Esophagus (tissue), 2 donors: ENCODE data around the gene OSBPL10. TPM values are rescaled to one million over a fixed set of nuclear protein-coding genes. Genes with fewer than 3 reads are reported as not detected.

Source experiments
- H3K27ac ChIP-seq, 2 donors: one replicate each; pipeline ENCODE4 v1.5.1; 2013; ENCODE audit warnings: low read depth in 2 of 2, mild to moderate bottlenecking in 2 of 2, inconsistent platforms in 1 of 2, low read length in 1 of 2, moderate library complexity in 1 of 2
- H3K27me3 ChIP-seq, 2 donors: one replicate each; pipeline ENCODE4 v1.6.1; 2013; ENCODE audit warnings: low read length in 2 of 2, control low read depth in 1 of 2, mild to moderate bottlenecking in 1 of 2; ENCODE audit not compliant: insufficient read depth in 2 of 2, control insufficient read depth in 1 of 2
- H3K36me3 ChIP-seq, 2 donors: one replicate each; pipeline ENCODE4 v1.6.1; 2013; ENCODE audit warnings: low read length in 1 of 2; ENCODE audit not compliant: control insufficient read depth in 2 of 2, insufficient read depth in 2 of 2
- H3K4me1 ChIP-seq, 2 donors: one replicate each; pipeline ENCODE4 v1.6.1; 2013; ENCODE audit warnings: low read length in 1 of 2; ENCODE audit not compliant: control insufficient read depth in 2 of 2, insufficient read depth in 2 of 2
- H3K4me3 ChIP-seq, 2 donors: one replicate each; pipeline ENCODE4 v1.5.1; 2013; ENCODE audit warnings: low read length in 2 of 2, mild to moderate bottlenecking in 2 of 2, low read depth in 1 of 2, moderate library complexity in 1 of 2
- H3K9me3 ChIP-seq, 2 donors: one replicate each; pipeline ENCODE4 v1.6.1; 2013; ENCODE audit warnings: mild to moderate bottlenecking in 2 of 2, low read depth in 1 of 2, low read length in 1 of 2, moderate library complexity in 1 of 2; ENCODE audit not compliant: control insufficient read depth in 2 of 2, insufficient read depth in 1 of 2
- WGBS, 2 donors: extraction: QIAGEN DNeasy Blood & Tissue Kit; methylation state at CpG; one replicate each; pipeline ENCODE4 v1.1.7; 2013; 5-methylcytosine and 5-hydroxymethylcytosine counted together
- polyA plus RNA-seq, 2 donors: library from polyadenylated mRNA; stranded (reverse); fragments of 200-250 nt; gene quantifications; one replicate each; pipeline ENCODE4 v1.2.3, GENCODE V29; 2013
- donor health status: healthy with polysubstance abuse.
- donor health status: Bipolar disorder and iron deficiency.

The OSBPL10 gene
- polyA plus RNA-seq, 2 donors = 6.4 to 9.0 TPM

DNA sequence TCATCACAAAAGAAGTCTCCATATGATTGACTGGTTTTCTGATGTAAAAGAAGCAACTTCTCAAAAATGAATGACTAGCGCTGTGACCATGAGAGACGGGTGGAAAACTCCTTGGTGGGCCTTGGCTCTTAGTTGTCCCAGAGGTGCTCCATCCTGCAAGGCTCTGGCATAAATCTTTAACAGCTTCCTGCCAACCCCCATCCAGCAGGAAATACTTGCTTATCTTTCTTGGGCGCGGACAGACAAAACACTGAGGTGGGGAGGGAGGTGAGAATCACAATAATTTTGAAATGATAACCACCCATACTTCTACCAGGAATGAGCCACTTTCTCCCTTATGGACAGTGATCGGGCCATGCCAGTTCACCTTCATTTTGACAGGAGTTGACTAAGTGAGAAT is 319.8 kb downstream of the OSBPL10 start:
- H3K4me1 ChIP-seq = peaks cover 0 to 2% of the 10 kb centered on the region in 2 donors
- peaks cover 0 to 11% of the 10 kb centered on the region in 2 donors for H3K36me3 ChIP-seq
- H3K4me3 ChIP-seq = no peak overlapping the region
- no peaks in the 10 kb centered on the region for H3K9me3 ChIP-seq
- 77 to 82% methylated on average over 5 of the region's 5 CpGs for WGBS, 2 donors
- H3K27ac ChIP-seq = no peak overlapping the region
- H3K27me3 ChIP-seq = no peaks in the 10 kb centered on the region

- no peaks in the 10 kb centered on the region for H3K27me3 ChIP-seq
- H3K36me3 ChIP-seq = peaks cover 0 to 5% of the 10 kb centered on the region in 2 donors
- peaks cover 0 to 3% of the 10 kb centered on the region in 2 donors for H3K9me3 ChIP-seq
- H3K4me1 ChIP-seq = peaks cover 0 to 2% of the 10 kb centered on the region in 2 donors
- H3K27ac ChIP-seq = no peak overlapping the region
- H3K4me3 ChIP-seq = no peak overlapping the region
These were observed 321.8 kb downstream of the OSBPL10 start for GRCh38 chr3:31659246-31659645.

- H3K36me3 ChIP-seq = no peaks in the 10 kb centered on the region
- H3K4me3 ChIP-seq = no peak overlapping the region
- no peaks in the 10 kb centered on the region for H3K4me1 ChIP-seq
- no peak overlapping the region for H3K27ac ChIP-seq
- peaks cover 3 to 6% of the 10 kb centered on the region in 2 donors for H3K9me3 ChIP-seq
- no peaks in the 10 kb centered on the region for H3K27me3 ChIP-seq
These were observed 326.1 kb downstream of the OSBPL10 start for GRCh38 chr3:31654998-31655397.

- H3K27ac ChIP-seq = no peak overlapping the region
- H3K4me3 ChIP-seq = no peak overlapping the region
- no peaks in the 10 kb centered on the region for H3K4me1 ChIP-seq
- H3K9me3 ChIP-seq = peaks cover 7% of the 10 kb centered on the region in 2 donors
- peaks cover 0 to under 1% of the 10 kb centered on the region in 2 donors for H3K36me3 ChIP-seq
- H3K27me3 ChIP-seq = no peaks in the 10 kb centered on the region
- 89% methylated on average over 1 of the region's 1 CpG for WGBS, 2 donors
These were observed 327.6 kb downstream of the OSBPL10 start for GRCh38 chr3:31653464-31653863.

DNA sequence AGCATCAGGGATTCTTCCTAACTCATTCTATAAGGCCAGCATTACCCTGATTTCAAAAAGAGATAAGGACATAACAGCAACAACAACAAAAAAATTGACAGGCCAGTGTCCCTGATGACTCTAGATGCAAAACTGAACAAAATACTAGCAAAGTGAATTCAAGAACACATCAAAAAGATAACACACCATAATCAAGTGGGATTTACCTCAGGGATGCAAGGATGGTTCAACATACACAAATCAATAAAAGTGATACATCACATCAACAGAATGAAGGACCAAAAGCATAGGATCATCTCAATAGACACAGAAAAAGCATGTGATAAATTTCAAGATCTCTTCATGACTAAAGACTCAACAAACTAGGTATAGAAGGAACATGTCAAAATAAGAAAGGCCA is 328.8 kb downstream of the OSBPL10 start:
- H3K27me3 ChIP-seq = no peaks in the 10 kb centered on the region
- no peaks in the 10 kb centered on the region for H3K4me1 ChIP-seq
- peaks cover 9 to 13% of the 10 kb centered on the region in 2 donors for H3K9me3 ChIP-seq

GRCh38 chr3:31648286-31648968 is 332.6 kb downstream of the OSBPL10 start:
- Histone ChIP-seq H3K27me3 (no peaks in the 10 kb centered on the region), H3K4me1 (no peaks in the 10 kb centered on the region), H3K4me3 (no peak overlapping the region), H3K27ac (no peak overlapping the region), H3K9me3 (peaks cover 5 to 11% of the 10 kb centered on the region in 2 donors), H3K36me3 (peaks cover 3 to 5% of the 10 kb centered on the region in 2 donors)
- 98 to 99% methylated on average over 4 of the region's 4 CpGs for whole genome bisulfite sequencing, 2 donors

More for the DNA sequence above, 328.8 kb downstream of the OSBPL10 start:
- H3K4me3 ChIP-seq = no peak overlapping the region
- no peak overlapping the region for H3K27ac ChIP-seq
- H3K36me3 ChIP-seq = peaks cover under 1 to 2% of the 10 kb centered on the region in 2 donors

DNA sequence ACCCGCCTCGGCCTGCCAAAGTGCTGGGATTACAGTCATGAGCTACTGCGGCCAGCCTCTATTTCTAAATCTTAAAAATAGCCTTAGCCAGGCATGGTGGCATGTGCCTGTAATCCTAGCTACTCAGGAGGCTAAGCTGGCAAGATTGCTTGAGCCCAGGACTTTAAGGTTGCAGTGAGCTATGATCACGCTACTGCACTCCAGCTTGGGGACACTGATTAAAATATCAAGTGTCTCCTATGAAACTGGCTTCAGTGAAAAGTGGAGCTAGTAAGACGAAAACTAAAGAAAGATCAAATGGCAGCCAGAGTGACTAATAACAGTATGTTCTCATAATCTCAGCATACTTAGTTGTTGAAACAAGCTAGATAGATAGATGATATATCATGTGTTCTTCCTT is 335.8 kb downstream of the OSBPL10 start:
- Histone ChIP-seq H3K9me3 (peaks cover 3 to 10% of the 10 kb centered on the region in 2 donors), H3K27ac (no peak overlapping the region), H3K4me3 (no peak overlapping the region), H3K27me3 (no peaks in the 10 kb centered on the region), H3K36me3 (peaks cover 3 to 5% of the 10 kb centered on the region in 2 donors), H3K4me1 (no peaks in the 10 kb centered on the region)
- 84 to 94% methylated on average over 5 of the region's 5 CpGs for WGBS, 2 donors

GRCh38 chr3:31639828-31640227 is 341.2 kb downstream of the OSBPL10 start:
- Histone ChIP-seq H3K4me1 (no peaks in the 10 kb centered on the region), H3K36me3 (no peaks in the 10 kb centered on the region), H3K27me3 (no peaks in the 10 kb centered on the region), H3K27ac (no peak overlapping the region), H3K9me3 (no peaks in the 10 kb centered on the region), H3K4me3 (no peak overlapping the region)
- 94 to 100% methylated on average over 1 of the region's 1 CpG for WGBS, 2 donors

GRCh38 chr3:31636694-31637442 is 344.2 kb downstream of the OSBPL10 start:
- no peak overlapping the region for H3K27ac ChIP-seq

DNA sequence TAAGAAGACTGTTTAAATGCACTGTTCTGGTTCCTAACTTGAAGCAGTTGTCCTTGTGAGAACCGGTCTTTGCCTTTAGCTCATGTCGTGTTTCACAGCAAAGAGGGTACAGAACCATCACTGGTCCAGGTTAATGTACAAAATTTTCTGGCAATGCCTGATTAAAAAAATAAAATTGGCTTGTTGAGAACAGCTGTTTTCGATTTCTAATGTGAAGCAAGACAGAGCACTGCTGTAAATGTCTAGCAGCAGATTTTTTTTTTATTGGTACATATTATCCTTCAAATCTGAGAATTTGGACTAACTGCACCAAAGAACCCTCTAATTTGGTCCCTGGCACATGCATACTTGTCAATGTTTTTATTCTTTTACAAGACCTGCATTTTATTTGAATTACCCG is 345.0 kb downstream of the OSBPL10 start:
- H3K27me3 ChIP-seq = no peaks in the 10 kb centered on the region
- no peak overlapping the region for H3K27ac ChIP-seq
- no peaks in the 10 kb centered on the region for H3K9me3 ChIP-seq
- H3K36me3 ChIP-seq = no peaks in the 10 kb centered on the region
- no peak overlapping the region for H3K4me3 ChIP-seq
- WGBS, 2 donors = 81 to 85% methylated on average over 4 of the region's 4 CpGs
- H3K4me1 ChIP-seq = no peaks in the 10 kb centered on the region

More at GRCh38 chr3:31636694-31637442, 344.2 kb downstream of the OSBPL10 start:
- Histone ChIP-seq H3K9me3 (no peaks in the 10 kb centered on the region), H3K4me3 (no peak overlapping the region), H3K27me3 (no peaks in the 10 kb centered on the region), H3K36me3 (no peaks in the 10 kb centered on the region), H3K4me1 (no peaks in the 10 kb centered on the region)
- 43 to 53% methylated on average over 2 of the region's 2 CpGs for WGBS, 2 donors
